ENCODE results near the gene TMC7.

Gene TMC7

DNA sequence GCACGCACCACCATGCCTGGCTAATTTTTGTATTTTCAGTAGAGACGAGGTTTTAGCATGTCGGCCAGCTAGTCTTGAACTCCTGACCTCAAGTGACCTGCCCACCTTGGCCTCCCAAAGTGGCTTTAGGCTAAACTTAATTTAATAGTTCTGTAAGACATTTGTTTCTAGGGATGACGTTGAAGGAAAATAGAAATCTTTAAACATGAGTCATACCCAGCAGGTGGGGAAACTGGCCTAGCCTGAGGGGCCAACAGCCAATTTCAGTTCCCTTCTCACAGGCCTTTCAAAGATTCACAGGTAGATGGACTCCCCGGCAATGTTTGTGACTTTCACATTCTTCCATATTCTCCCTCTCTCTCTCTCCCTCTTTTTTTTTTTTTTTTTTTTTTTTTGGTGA is 111.9 kb downstream of the TMC7 start:
- H3K23ac ChIP-seq (ENCODE audit: low read length): no peak overlapping the region
- no peak overlapping the region for H4K8ac ChIP-seq (ENCODE audit: low read depth, low read length)
- no peak overlapping the region for H3K18ac ChIP-seq (ENCODE audit: low read length)
- H3K4me3 ChIP-seq (ENCODE audit: low read depth, low read length): no peak overlapping the region
- H3K4me1 ChIP-seq (ENCODE audit: control insufficient read depth in 1 of 2, insufficient read depth in 2 of 2, low read length in 2 of 2): no peaks in the 10 kb centered on the region
- no CpG with 5 or more reads among the region's 5 CpGs for WGBS (ENCODE audit: extremely low coverage, insufficient coverage, insufficient read length)
- no peaks in the 10 kb centered on the region for H3K36me3 ChIP-seq (ENCODE audit: control insufficient read depth in 1 of 2, insufficient read depth in 2 of 2, low read length in 2 of 2)
- H3K9ac ChIP-seq (ENCODE audit: low read length): no peak overlapping the region
- H2BK120ac ChIP-seq (ENCODE audit: insufficient read depth, low read length, poor library complexity): no peak overlapping the region
- H2BK5ac ChIP-seq (ENCODE audit: low read depth, low read length, poor library complexity): no peak overlapping the region
- no peaks in the 10 kb centered on the region for H3K79me2 ChIP-seq (ENCODE audit: control insufficient read depth, insufficient read depth, low read length, poor library complexity)
- DNase-seq: peak; percentile 97 to 98
- no peak overlapping the region for H3K14ac ChIP-seq (ENCODE audit: low read length)
- no peak overlapping the region for H4K91ac ChIP-seq (ENCODE audit: low read depth, low read length)
- H3K27ac ChIP-seq (ENCODE audit: low read depth, low read length): no peak overlapping the region
- no peak overlapping the region for H3K4me2 ChIP-seq (ENCODE audit: low read length)
- H4K12ac ChIP-seq (ENCODE audit: low read depth, low read length): no peak overlapping the region
- no peak overlapping the region for H3K4ac ChIP-seq (ENCODE audit: low read depth, low read length)
- peaks cover 2% of the 10 kb centered on the region for H3K9me3 ChIP-seq (ENCODE audit: insufficient read depth, low read depth, low read length)
- H3K27me3 ChIP-seq (ENCODE audit: insufficient read depth, low read length): no peaks in the 10 kb centered on the region
- H2BK12ac ChIP-seq (ENCODE audit: low read length): no peak overlapping the region
- no peaks in the 10 kb centered on the region for H3K79me1 ChIP-seq (ENCODE audit: low read length)
- H2AK5ac ChIP-seq (ENCODE audit: low read length): no peak overlapping the region
- no peak overlapping the region for H2AFZ ChIP-seq (ENCODE audit: insufficient read depth, low read length, poor library complexity)

DNA sequence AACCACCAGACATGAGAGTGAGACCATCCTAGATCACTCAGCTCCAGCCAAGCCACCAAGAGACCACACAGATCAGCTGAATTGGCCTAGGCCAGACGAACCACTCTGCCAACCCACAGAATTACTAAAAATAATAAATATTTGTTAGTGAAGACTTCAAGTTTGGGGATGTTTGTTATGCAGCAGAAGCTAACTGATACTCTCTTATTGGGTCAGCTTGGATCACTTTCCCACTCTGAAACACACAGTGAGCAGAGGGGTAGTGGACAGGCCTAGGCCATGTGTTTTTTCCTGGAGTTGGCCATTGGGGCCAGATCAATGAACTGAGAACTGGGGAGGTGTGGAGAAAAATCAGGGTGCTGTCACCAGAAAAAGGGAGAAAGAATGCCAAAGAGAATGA is 114.4 kb downstream of the TMC7 start:
- H3K27me3 ChIP-seq (ENCODE audit: insufficient read depth, low read length): no peaks in the 10 kb centered on the region
- H2BK120ac ChIP-seq (ENCODE audit: insufficient read depth, low read length, poor library complexity): no peak overlapping the region
- H3K4me1 ChIP-seq (ENCODE audit: control insufficient read depth in 1 of 2, insufficient read depth in 2 of 2, low read length in 2 of 2): no peaks in the 10 kb centered on the region
- no peaks in the 10 kb centered on the region for H3K79me2 ChIP-seq (ENCODE audit: control insufficient read depth, insufficient read depth, low read length, poor library complexity)
- H2AFZ ChIP-seq (ENCODE audit: insufficient read depth, low read length, poor library complexity): no peak overlapping the region
- H3K4me2 ChIP-seq (ENCODE audit: low read length): no peak overlapping the region
- DNase-seq: no peak
- no peak overlapping the region for H3K9ac ChIP-seq (ENCODE audit: low read length)
- WGBS (ENCODE audit: extremely low coverage, insufficient coverage, insufficient read length): no CpG with 5 or more reads among the region's 1 CpG
- H4K12ac ChIP-seq (ENCODE audit: low read depth, low read length): no peak overlapping the region
- H3K9me3 ChIP-seq (ENCODE audit: insufficient read depth, low read depth, low read length): peaks cover 2% of the 10 kb centered on the region
- H3K4ac ChIP-seq (ENCODE audit: low read depth, low read length): no peak overlapping the region
- H2BK12ac ChIP-seq (ENCODE audit: low read length): no peak overlapping the region
- H3K4me3 ChIP-seq (ENCODE audit: low read depth, low read length): no peak overlapping the region
- no peak overlapping the region for H3K14ac ChIP-seq (ENCODE audit: low read length)
- no peak overlapping the region for H4K8ac ChIP-seq (ENCODE audit: low read depth, low read length)
- H3K18ac ChIP-seq (ENCODE audit: low read length): no peak overlapping the region
- no peaks in the 10 kb centered on the region for H3K79me1 ChIP-seq (ENCODE audit: low read length)
- no peak overlapping the region for H2AK5ac ChIP-seq (ENCODE audit: low read length)
- no peaks in the 10 kb centered on the region for H3K36me3 ChIP-seq (ENCODE audit: control insufficient read depth in 1 of 2, insufficient read depth in 2 of 2, low read length in 2 of 2)
- no peak overlapping the region for H2BK5ac ChIP-seq (ENCODE audit: low read depth, low read length, poor library complexity)
- H4K91ac ChIP-seq (ENCODE audit: low read depth, low read length): no peak overlapping the region
- H3K23ac ChIP-seq (ENCODE audit: low read length): no peak overlapping the region
- no peak overlapping the region for H3K27ac ChIP-seq (ENCODE audit: low read depth, low read length)

DNA sequence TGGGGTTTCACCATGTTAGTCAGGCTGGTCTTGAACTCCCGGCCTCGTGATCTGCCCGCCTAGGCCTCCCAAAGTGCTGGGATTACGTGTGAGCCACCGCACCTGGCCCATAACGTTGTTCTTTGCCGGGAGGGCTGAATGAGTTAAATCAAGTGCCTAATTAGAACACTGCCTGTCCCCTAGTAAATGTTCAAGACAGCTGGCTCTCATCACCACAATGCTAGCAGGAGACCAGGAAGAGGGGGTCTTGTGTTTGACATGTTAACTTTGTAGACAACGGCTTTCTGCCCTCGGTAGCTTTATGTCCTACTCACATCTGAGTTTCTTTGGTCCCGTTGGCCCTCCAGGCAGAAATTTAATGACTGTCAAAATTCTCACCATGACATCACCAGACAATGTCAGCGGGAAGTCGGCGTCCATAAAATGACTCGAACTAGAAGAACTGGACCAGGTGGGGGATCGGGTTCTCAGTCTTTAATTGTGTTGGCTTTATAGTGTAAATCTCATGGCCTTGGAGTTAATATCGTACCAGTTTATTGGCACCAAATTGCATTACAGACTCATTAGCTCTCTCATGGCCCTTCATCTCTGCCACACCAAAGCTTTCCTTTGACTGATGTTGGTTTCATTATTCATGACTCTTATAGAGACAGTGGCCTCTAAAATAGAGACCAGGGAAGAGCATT is 118.6 kb downstream of the TMC7 start:
- H3K18ac ChIP-seq (ENCODE audit: low read length): no peak overlapping the region
- H2BK5ac ChIP-seq (ENCODE audit: low read depth, low read length, poor library complexity): no peak overlapping the region
- no peaks in the 10 kb centered on the region for H3K36me3 ChIP-seq (ENCODE audit: control insufficient read depth in 1 of 2, insufficient read depth in 2 of 2, low read length in 2 of 2)
- peaks cover 1 to 3% of the 10 kb centered on the region in 2 experiments for H3K4me1 ChIP-seq (ENCODE audit: control insufficient read depth in 1 of 2, insufficient read depth in 2 of 2, low read length in 2 of 2)
- H3K79me1 ChIP-seq (ENCODE audit: low read length): no peaks in the 10 kb centered on the region
- H2BK12ac ChIP-seq (ENCODE audit: low read length): no peak overlapping the region
- H2AFZ ChIP-seq (ENCODE audit: insufficient read depth, low read length, poor library complexity): no peak overlapping the region
- no peak overlapping the region for H2BK120ac ChIP-seq (ENCODE audit: insufficient read depth, low read length, poor library complexity)
- no peak overlapping the region for H3K27ac ChIP-seq (ENCODE audit: low read depth, low read length)
- peaks cover 2% of the 10 kb centered on the region for H3K9me3 ChIP-seq (ENCODE audit: insufficient read depth, low read depth, low read length)
- no CpG with 5 or more reads among the region's 16 CpGs for WGBS (ENCODE audit: extremely low coverage, insufficient coverage, insufficient read length)
- H3K9ac ChIP-seq (ENCODE audit: low read length): no peak overlapping the region
- no peak overlapping the region for H2AK5ac ChIP-seq (ENCODE audit: low read length)
- no peak overlapping the region for H4K12ac ChIP-seq (ENCODE audit: low read depth, low read length)
- no peak overlapping the region for H4K8ac ChIP-seq (ENCODE audit: low read depth, low read length)
- no peak overlapping the region for H4K91ac ChIP-seq (ENCODE audit: low read depth, low read length)
- H3K4me3 ChIP-seq (ENCODE audit: low read depth, low read length): no peak overlapping the region
- H3K14ac ChIP-seq (ENCODE audit: low read length): no peak overlapping the region
- no peaks in the 10 kb centered on the region for H3K79me2 ChIP-seq (ENCODE audit: control insufficient read depth, insufficient read depth, low read length, poor library complexity)
- H3K4ac ChIP-seq (ENCODE audit: low read depth, low read length): no peak overlapping the region
- H3K4me2 ChIP-seq (ENCODE audit: low read length): no peak overlapping the region
- no peaks in the 10 kb centered on the region for H3K27me3 ChIP-seq (ENCODE audit: insufficient read depth, low read length)
- peak; percentile 23 to 71 for DNase-seq
- H3K23ac ChIP-seq (ENCODE audit: low read length): no peak overlapping the region

DNA sequence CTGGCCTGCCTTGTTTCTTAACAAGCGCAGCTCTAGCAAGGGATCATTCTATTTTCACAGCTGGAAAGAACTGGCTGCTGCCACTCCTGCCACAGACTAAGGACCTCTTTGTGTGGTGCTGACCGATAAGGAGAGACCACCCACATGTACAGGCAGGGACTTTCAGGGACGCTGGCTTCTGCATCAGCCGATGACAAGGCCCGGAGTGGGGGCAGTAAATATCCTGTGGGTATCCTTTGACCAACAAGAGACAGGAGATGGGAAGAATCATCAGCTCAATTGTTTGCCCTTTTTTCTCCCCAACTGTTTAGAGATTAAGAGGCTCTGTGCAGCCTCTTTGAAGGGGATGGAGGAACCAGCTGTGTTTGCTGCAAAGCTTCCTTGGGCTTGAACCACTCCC is 120.9 kb downstream of the TMC7 start:
- Histone ChIP-seq H3K27me3 (ENCODE audit: insufficient read depth, low read length) (no peaks in the 10 kb centered on the region), H2BK120ac (ENCODE audit: insufficient read depth, low read length, poor library complexity) (no peak overlapping the region), H4K8ac (ENCODE audit: low read depth, low read length) (no peak overlapping the region), H4K91ac (ENCODE audit: low read depth, low read length) (no peak overlapping the region), H2AFZ (ENCODE audit: insufficient read depth, low read length, poor library complexity) (no peak overlapping the region), H2BK5ac (ENCODE audit: low read depth, low read length, poor library complexity) (no peak overlapping the region), H3K23ac (ENCODE audit: low read length) (no peak overlapping the region), H3K4me2 (ENCODE audit: low read length) (no peak overlapping the region), H3K4me3 (ENCODE audit: low read depth, low read length) (no peak overlapping the region), H3K9ac (ENCODE audit: low read length) (no peak overlapping the region), H3K79me1 (ENCODE audit: low read length) (peaks cover 3% of the 10 kb centered on the region), H3K79me2 (ENCODE audit: control insufficient read depth, insufficient read depth, low read length, poor library complexity) (no peaks in the 10 kb centered on the region), H3K14ac (ENCODE audit: low read length) (no peak overlapping the region), H3K36me3 (ENCODE audit: control insufficient read depth in 1 of 2, insufficient read depth in 2 of 2, low read length in 2 of 2) (no peaks in the 10 kb centered on the region), H4K12ac (ENCODE audit: low read depth, low read length) (no peak overlapping the region), H3K4me1 (ENCODE audit: control insufficient read depth in 1 of 2, insufficient read depth in 2 of 2, low read length in 2 of 2) (peaks cover 3 to 10% of the 10 kb centered on the region in 2 experiments), H3K18ac (ENCODE audit: low read length) (no peak overlapping the region), H3K27ac (ENCODE audit: low read depth, low read length) (no peak overlapping the region), H2BK12ac (ENCODE audit: low read length) (no peak overlapping the region), H3K4ac (ENCODE audit: low read depth, low read length) (no peak overlapping the region), H3K9me3 (ENCODE audit: insufficient read depth, low read depth, low read length) (peaks cover 2% of the 10 kb centered on the region), H2AK5ac (ENCODE audit: low read length) (no peak overlapping the region)
- DNase-seq: no peak
- WGBS (ENCODE audit: extremely low coverage, insufficient coverage, insufficient read length): no CpG with 5 or more reads among the region's 5 CpGs

All from trophoblast cell (in vitro differentiated cells and primary cell).